Fibroblast of pulmonary artery (primary cell): ENCODE results near the gene ZNF618.

Experiments used
- DNase-seq: peaks from one replicate; pipeline ENCODE4 v3.0.0-alpha.2; 2010; ENCODE audit warnings: low read depth
- H3K4me3 ChIP-seq: replicated peaks from 2 replicates; pipeline ENCODE4 v1.5.1; 2011; ENCODE audit warnings: low read depth, mild to moderate bottlenecking, control low read depth, low read length, moderate library complexity
- TF ChIP-seq, protein P1 (sequence below): IDR thresholded peaks from 2 replicates; pipeline ENCODE4 v1.5.1; 2011; ENCODE audit warnings: mild to moderate bottlenecking, control low read depth, low read length, inconsistent platforms; ENCODE audit errors: missing control alignments

The ZNF618 gene

DNA sequence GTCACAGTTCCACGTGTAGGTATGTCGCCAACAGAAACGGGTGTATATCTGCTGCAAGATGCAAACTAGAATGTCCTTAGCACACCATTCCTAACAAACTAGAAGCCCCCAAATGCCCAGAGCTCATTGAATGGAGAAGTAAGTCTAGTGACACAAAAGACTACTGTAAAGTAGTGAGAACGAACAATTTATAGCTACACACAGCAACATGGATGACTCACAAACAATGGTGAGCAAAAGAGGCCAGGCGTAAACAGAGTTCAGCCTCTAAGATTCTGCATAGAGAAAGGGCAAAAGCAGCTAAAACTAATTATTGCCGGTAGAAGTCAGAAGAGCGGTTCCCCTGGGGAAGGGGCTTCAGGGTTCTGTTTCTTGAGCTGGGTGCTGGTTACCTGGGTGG, 127.2 kb downstream of the ZNF618 start:
- H3K4me3 ChIP-seq, result no peak overlapping the region
- TF ChIP-seq, protein P1, sequence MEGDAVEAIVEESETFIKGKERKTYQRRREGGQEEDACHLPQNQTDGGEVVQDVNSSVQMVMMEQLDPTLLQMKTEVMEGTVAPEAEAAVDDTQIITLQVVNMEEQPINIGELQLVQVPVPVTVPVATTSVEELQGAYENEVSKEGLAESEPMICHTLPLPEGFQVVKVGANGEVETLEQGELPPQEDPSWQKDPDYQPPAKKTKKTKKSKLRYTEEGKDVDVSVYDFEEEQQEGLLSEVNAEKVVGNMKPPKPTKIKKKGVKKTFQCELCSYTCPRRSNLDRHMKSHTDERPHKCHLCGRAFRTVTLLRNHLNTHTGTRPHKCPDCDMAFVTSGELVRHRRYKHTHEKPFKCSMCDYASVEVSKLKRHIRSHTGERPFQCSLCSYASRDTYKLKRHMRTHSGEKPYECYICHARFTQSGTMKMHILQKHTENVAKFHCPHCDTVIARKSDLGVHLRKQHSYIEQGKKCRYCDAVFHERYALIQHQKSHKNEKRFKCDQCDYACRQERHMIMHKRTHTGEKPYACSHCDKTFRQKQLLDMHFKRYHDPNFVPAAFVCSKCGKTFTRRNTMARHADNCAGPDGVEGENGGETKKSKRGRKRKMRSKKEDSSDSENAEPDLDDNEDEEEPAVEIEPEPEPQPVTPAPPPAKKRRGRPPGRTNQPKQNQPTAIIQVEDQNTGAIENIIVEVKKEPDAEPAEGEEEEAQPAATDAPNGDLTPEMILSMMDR, result no peak
- no peak for DNase-seq

DNA sequence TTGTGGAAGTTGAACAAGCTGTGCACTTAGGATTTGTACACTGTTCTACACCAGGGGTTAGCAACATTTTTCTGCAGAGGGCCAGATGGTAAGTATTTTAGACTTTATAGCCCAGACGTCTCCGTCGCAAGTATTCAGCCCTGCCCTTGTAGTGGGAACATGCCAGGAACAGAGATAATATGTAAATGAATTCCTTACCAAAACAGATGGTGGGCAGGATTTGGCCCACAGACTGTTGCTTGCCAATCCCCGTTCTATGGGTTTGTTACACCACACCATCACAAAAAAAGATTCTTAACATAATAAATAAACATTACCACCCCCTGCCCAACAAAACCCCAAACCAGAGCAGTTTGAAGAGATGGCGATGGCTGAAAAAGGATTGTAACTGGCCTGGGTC, 127.6 kb downstream of the ZNF618 start:
- DNase-seq, result peak; percentile 17
- TF ChIP-seq, protein P1, result no peak
- H3K4me3 ChIP-seq, result no peak overlapping the region

DNA sequence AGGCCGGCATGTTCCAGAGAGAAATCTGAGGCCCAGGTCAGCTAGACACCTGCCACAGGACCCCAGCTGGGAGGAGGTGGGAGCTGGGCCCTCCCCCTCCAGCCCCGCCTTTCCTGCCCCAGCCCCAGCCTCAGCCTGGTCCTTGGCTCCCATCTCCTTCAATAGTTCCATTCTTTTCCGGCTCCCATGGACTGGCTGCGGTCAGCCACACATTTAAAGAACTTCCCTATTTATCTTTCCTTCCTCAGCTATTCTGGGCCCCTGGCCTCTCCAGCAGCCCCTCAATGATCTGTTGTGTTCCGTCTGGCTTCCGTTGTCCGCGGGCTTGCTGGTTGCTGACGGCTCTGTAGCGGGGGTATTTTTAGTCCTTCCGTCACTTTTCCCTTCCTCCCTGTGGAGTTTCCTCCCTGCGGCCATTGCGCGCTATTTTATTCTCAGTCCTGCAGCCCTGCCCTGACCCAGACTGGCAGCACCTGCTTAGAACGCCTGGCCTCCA, 128.2 kb downstream of the ZNF618 start:
- peak; percentile 26 for DNase-seq
- TF ChIP-seq, protein P1, result no peak

DNA sequence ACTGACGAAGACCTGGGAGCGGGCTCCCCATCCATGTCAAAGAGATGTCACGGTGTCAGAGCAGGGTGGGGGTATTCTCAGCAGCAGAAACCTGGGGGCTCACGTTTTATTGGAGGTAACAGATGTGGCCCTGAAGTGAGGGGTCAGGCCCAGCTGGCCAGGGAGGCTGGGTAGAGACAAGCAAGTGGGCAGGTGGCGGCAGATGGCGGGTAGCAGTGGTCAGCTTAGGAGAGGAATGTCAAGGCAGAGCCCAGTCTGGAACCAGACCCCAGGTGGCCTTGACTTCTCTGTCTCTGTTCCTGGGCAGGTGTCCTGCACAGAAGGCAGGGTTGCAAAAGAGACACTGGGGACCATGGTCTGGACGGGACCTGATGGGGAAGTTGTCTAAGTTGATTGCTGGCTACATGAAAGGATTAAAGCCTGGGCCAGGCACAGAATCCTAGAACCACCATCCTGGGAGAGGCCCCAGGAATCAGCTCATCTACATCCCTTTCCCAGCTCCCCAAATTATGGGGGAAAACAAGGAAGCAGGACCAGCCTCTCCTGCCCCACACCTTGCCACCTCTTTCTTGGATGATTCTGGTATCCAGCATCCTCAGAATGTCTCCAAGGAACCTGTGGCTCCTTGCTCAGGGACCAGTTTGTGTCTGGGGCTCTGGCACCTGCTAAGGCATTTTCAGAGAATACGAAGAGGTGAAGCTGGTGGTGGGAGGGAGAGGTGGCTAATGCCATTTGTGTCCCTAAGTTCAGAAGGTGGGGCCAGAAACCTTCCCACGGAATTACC, 129.5 kb downstream of the ZNF618 start:
- no peak overlapping the region for H3K4me3 ChIP-seq
- TF ChIP-seq, protein P1, result no peak
- DNase-seq, result no peak

More for the DNA sequence above, 128.2 kb downstream of the ZNF618 start:
- no peak overlapping the region for H3K4me3 ChIP-seq

DNA sequence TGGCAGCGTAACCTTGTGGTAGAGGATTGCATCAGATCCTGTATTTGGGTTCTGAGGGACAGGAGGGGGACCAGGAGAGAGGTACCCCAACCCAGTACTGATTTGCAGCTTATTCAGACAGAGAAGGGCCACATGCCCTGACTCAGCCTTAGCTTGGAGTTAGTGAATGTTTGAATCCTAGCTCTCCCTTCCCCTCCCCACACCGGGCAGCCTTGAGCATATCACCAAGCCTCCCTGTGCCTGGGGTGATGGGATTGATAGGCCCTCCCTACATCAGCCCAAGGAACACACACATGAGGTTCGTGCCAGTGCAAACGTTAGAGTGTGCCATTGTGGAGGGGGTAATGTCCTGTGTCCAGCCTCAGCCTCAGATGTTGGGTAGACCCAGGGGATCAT, 130.0 kb downstream of the ZNF618 start:
- TF ChIP-seq, protein P1, result no peak

DNA sequence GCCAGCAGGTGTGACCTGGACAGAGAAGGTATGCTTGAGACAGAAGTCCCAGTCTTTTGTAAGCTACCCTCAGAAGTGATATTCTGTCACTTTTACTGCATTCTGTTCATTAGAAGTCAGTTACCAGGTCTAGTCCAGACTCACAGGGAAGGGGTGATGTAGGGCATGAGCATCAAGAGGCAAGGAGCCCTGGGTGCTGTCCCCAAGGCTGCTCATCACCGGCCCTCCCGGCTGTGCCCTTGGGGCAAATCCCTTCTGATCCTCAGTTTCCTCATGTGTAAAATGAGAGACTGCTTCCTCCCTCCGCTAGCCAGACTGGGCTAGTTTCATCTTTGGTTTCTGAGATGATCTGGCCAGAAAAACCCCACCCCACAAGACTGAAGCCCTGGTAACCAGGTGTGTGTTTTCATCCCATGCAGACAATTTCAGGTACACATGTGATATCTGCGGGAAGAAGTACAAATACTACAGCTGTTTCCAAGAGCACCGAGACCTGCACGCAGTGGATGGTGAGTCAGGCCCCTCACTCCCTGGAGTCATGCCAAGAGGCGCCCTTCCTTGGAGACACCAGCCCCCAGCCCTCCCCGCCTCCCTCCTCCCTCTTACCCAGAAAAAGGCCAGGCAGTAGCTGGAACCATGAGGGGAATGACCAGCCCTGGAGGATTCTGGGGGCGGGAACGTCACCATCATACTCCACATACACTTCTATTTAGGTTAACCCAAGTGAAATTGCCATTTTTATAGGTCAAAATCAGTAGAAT, 131.0 kb downstream of the ZNF618 start:
- no peak overlapping the region for H3K4me3 ChIP-seq
- DNase-seq, result no peak
- TF ChIP-seq, protein P1, result no peak

More for the DNA sequence above, 130.0 kb downstream of the ZNF618 start:
- no peak overlapping the region for H3K4me3 ChIP-seq
- DNase-seq, result no peak
